Measurements from ENCODE around the gene MST1.

The MST1 gene

GRCh38 chr3:49717211-49717958, 28.1 kb upstream of the MST1 start:
- FAIRE-seq, result no peak

DNA sequence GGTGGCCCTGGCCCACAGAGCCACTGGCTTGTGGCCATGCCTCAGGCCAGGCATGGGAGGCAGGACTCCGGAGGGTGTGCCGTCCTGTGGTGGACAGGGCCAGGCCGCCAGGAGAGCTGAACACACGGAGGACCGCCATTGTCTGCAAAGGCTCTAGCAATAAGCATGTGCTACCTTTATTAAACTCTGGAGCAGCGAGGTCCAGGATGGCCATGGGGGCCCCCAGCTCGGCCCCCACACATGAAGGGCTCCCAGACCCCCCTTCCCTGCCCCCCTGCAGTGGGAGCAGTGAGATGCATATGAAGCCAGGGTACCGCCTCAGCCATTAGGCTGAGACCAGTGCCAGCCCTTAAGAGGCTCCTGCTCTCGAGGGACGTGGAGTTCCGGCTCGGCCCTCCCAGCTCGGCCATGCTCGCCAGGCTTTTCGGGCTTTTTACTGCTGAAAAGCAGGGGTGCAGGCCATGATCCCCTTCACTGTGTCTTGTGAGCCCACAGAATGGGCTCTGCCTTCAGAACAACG, 27.5 kb upstream of the MST1 start:
- DNase-seq (ENCODE audit: insufficient read length) (no peak), FAIRE-seq (no peak)
- no peak for TF ChIP-seq TAF1 (IDR thresholded peaks at IDR 0.05; ENCODE audit: borderline replicate concordance, low read depth, low read length)
- no peak; the same call in 1 of the 2 replicates for TF ChIP-seq POLR2AphosphoS5 (IDR thresholded peaks at IDR 0.05; ENCODE audit: low read depth, low read length)
- no peak for TF ChIP-seq POLR2A (IDR thresholded peaks at IDR 0.05; ENCODE audit: low read depth, low read length)

More at GRCh38 chr3:49717211-49717958, 28.1 kb upstream of the MST1 start:
- TF ChIP-seq POLR2A (IDR thresholded peaks at IDR 0.05; ENCODE audit: low read depth, low read length) (no peak; the same call in 1 of the 2 replicates), TAF1 (IDR thresholded peaks at IDR 0.05; ENCODE audit: borderline replicate concordance, low read depth, low read length) (no peak), POLR2AphosphoS5 (IDR thresholded peaks at IDR 0.05; ENCODE audit: low read depth, low read length) (no peak; the same call in none of the 2 replicates)
- no peak for DNase-seq (ENCODE audit: insufficient read length)

DNA sequence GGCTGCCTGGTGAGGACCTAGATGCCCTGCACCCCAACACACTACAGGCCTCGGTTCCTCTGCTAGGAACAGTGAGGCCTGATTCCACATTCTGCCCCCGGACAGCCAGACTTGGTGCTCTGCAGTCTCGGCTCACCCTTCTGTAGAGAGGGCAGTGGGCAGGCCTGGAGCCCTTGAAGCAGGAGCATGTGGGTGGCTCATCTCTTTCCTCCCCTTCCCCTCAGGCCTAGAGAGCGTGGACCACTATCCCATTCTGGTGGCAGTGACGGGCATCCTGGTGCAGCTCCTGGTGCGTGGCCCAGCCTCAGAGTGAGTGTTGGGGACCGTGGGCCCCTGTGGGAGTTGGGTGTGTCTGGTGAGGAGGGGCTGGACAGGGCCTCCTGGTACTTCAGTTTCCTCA, 26.9 kb upstream of the MST1 start:
- no peak for DNase-seq (ENCODE audit: insufficient read length)
- TF ChIP-seq POLR2AphosphoS5 (IDR thresholded peaks at IDR 0.05; ENCODE audit: low read depth, low read length) (no peak), POLR2A (IDR thresholded peaks at IDR 0.05; ENCODE audit: low read depth, low read length) (no peak), TAF1 (IDR thresholded peaks at IDR 0.05; ENCODE audit: borderline replicate concordance, low read depth, low read length) (no peak)
- FAIRE-seq, result no peak

DNA sequence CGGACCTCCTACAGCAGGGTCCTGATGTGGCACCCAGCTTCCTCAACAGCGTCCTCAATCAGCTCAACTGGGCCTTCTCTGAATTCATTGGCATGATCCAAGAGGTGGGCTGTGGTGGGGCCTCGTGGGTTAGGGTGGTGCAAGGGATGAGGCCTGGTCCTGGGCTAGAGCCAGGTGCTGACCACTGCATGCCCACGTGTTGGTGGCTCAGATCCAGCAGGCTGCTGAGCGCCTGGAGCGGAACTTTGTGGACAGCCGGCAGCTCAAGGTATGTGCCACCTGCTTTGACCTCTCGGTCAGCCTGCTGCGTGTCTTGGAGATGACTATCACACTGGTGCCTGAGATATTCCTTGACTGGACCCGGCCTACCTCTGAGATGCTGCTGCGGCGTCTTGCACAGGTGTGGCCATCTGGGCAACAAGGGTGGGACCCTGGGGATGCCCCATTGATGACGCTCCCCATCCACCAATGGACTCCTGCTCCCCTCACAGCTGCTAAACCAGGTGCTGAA, 26.4 kb upstream of the MST1 start:
- FAIRE-seq (no peak), DNase-seq (ENCODE audit: insufficient read length) (no peak)
- TF ChIP-seq TAF1 (IDR thresholded peaks at IDR 0.05; ENCODE audit: borderline replicate concordance, low read depth, low read length) (no peak), POLR2AphosphoS5 (IDR thresholded peaks at IDR 0.05; ENCODE audit: low read depth, low read length) (no peak), POLR2A (IDR thresholded peaks at IDR 0.05; ENCODE audit: low read depth, low read length) (no peak)

DNA sequence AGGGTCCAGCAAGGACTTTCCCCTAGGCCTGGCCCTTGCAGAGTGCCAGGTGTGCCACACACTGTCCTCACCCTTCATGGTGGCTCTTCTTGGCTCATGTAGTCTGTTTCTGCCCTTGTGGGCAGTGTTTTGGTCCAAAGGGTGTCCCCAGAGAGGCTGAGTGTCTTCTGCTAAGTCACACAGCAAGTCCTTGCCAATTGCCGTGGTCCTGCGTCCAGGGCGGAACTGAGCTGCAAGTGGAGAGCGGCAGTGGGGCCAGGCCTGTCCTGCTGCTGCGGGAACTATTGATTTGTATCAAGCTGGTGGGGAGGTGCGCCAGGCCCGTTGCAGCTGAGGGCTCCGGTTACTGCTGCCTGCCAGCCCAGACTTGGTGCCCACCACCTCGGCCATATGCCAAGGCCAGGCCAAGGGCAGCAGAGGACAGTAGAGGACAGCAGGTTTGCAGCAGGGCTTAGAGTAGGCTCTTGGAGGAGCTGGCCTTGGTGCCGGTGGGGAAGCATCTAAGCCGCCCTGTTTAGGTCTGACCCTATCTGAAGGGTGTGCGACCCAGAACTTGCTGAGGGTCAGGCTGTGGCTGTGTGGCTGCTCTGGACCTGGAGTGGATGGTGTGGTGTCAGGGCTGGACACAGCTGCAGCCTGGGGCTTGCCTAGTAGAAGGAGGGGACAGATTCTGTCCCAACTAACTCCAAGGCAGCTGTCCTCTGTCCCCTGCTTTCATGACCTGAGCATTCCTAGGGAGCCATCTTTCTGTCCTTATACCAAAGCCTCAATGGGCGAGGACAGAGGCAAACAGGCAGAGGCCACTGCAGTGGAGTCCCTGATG, 25.7 kb upstream of the MST1 start:
- peak; percentile 28; the same call in 1 of the 2 replicates for TF ChIP-seq POLR2A (IDR thresholded peaks at IDR 0.05; ENCODE audit: low read depth, low read length)
- no peak for TF ChIP-seq TAF1 (IDR thresholded peaks at IDR 0.05; ENCODE audit: borderline replicate concordance, low read depth, low read length)
- FAIRE-seq, result no peak
- no peak for DNase-seq (ENCODE audit: insufficient read length)

- DNase-seq (ENCODE audit: insufficient read length) (no peak), FAIRE-seq (no peak)
- no peak for TF ChIP-seq POLR2AphosphoS5 (IDR thresholded peaks at IDR 0.05; ENCODE audit: low read depth, low read length)
- TF ChIP-seq POLR2A (IDR thresholded peaks at IDR 0.05; ENCODE audit: low read depth, low read length), result no peak; the same call in 1 of the 2 replicates
- no peak for TF ChIP-seq TAF1 (IDR thresholded peaks at IDR 0.05; ENCODE audit: borderline replicate concordance, low read depth, low read length)
These were observed 24.2 kb upstream of the MST1 start for GRCh38 chr3:49713336-49714105.

DNA sequence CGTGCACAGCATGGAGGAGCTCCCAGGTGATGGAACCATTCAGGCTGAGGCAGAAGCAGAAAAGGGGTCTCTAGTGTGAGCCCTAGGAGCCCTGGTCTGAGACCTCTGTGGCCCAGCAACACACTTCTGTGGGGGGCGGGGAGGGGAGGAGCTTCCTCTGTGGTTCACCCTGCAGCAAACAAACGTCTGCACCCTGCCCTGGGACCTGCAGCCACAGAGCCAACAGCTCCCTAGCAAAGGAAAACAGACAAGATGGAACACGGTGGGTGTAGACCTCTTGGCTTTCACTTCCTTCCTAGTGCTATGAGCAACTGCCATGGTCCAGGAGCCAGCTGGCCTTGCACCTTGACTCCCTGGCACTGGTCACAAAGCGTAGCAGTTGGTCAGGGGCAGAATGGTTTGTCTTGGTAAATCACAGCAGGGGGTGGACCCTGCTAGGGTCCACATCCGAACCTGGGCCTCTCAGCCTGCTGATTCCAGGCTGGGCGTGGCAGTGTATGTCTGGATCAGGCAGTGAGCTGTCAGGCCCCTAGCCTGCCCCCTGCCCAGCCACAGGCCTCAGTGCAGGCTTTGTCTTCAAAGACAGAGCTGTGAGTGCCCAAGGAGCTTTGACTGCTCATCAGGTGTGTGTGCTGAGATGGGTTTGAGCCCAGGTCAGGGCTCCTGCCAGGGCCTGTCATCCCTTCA, 23.5 kb upstream of the MST1 start:
- FAIRE-seq, result no peak
- TF ChIP-seq TAF1 (IDR thresholded peaks at IDR 0.05; ENCODE audit: borderline replicate concordance, low read depth, low read length) (no peak), POLR2A (IDR thresholded peaks at IDR 0.05; ENCODE audit: low read depth, low read length) (0 out of 2 replicates have a peak, but pooled peaks have one; percentile 2)
- DNase-seq (ENCODE audit: insufficient read length), result no peak

DNA sequence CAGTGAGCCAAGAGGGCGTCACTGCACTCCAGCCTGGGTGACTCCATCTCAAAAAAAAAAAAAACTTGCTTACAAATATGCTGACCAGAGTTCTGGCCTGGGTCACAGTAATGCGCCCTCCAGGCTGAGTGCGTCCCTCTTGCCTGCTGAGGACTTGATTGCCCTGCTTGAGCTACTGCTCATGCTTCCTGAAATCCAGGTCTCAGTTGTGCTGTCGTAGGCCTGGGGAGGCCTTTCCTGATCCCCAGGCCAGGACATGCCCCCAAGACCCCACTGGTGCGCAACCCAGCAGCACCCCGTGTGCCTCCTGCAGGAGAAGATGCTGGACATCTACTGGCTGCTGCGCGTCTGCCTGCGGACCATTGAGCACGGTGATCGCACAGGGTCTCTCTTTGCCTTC, 22.9 kb upstream of the MST1 start:
- FAIRE-seq (no peak), DNase-seq (ENCODE audit: insufficient read length) (no peak)
- TF ChIP-seq TAF1 (IDR thresholded peaks at IDR 0.05; ENCODE audit: borderline replicate concordance, low read depth, low read length) (no peak), POLR2A (IDR thresholded peaks at IDR 0.05; ENCODE audit: low read depth, low read length) (no peak), POLR2AphosphoS5 (IDR thresholded peaks at IDR 0.05; ENCODE audit: low read depth, low read length) (no peak)

GRCh38 chr3:49711489-49711888, 22.2 kb upstream of the MST1 start:
- DNase-seq (ENCODE audit: insufficient read length), result no peak
- no peak for TF ChIP-seq TAF1 (IDR thresholded peaks at IDR 0.05; ENCODE audit: borderline replicate concordance, low read depth, low read length)
- no peak for TF ChIP-seq POLR2A (IDR thresholded peaks at IDR 0.05; ENCODE audit: low read depth, low read length)
- no peak for TF ChIP-seq POLR2AphosphoS5 (IDR thresholded peaks at IDR 0.05; ENCODE audit: low read depth, low read length)
- no peak for FAIRE-seq

DNA sequence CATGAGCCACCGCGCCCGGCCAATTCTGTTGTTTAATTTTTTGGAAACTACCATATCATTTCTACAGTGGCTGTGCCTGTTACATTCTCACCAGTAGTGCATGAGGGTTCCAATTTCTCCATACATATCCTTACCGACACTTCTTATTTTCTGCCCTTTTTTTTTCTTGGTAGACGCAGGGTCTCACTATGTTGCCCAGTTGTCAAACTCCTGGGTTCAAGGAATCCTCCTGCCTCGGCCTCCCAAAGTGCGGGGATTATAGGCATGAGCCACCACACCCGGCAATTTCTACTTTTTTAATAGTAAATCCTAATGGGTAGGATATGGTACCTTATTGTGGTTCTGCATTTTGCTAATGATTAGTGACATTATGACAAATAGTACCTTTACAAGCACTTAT, 20.6 kb upstream of the MST1 start:
- TF ChIP-seq POLR2A (IDR thresholded peaks at IDR 0.05; ENCODE audit: low read depth, low read length), result no peak
- TF ChIP-seq POLR2AphosphoS5 (IDR thresholded peaks at IDR 0.05; ENCODE audit: low read depth, low read length), result no peak
- TF ChIP-seq TAF1 (IDR thresholded peaks at IDR 0.05; ENCODE audit: borderline replicate concordance, low read depth, low read length), result no peak
- no peak for DNase-seq (ENCODE audit: insufficient read length)
- FAIRE-seq, result no peak
